ENCODE results near the gene ARHGAP6. TPM values are rescaled to one million over a fixed set of nuclear protein-coding genes. Genes with fewer than 3 reads are reported as not detected.
"Not testable (repeated sequence)": the region's sequence is repeated elsewhere in the genome, so short reads cannot be mapped to it uniquely, and the experiment has no call there.

The ARHGAP6 gene
- total RNA-seq, 1 donor from 2014 or later, result 5.1 TPM

DNA sequence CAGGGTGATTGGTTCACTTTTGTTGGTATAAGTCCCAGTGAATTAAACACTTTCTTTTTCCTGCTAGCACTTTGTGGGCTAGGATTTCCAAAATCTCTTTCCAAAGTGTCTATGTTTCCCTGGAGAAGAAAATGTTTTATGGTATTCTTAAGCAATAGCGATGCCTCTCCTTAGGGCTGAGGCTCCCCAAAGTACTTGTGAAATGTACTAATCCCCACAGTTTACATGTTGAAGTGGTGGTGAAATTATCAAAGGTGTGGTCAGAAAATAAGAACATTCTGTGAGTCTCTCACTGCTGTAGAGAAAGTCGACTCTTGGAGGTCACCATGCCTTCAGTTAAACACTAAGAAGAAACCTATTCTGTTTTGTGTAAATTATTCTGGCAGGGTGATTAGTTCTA lies 424.0 kb downstream of the ARHGAP6 start:
- DNase-seq (ENCODE audit: low spot score), result no peak

DNA sequence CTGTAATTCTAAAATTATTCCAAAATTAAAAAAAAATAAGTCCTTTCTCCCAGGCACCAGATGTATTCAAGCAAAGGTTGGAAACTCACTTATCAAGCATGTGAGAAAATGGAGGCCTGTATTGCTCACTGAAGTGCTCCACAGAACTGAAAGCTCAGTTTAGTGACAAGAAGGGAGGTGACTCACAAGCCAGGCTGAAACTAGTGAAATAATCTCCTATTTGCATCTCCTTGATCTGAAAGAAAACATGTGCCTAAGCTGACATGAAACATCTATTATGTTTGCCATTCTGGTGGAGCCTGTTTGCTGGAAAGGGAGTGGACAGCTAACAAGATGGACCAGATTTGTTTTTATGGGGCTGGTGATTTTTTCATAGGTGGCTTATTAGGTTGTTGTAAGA lies 426.5 kb downstream of the ARHGAP6 start:
- peak; percentile 57 for DNase-seq (ENCODE audit: low spot score)

DNA sequence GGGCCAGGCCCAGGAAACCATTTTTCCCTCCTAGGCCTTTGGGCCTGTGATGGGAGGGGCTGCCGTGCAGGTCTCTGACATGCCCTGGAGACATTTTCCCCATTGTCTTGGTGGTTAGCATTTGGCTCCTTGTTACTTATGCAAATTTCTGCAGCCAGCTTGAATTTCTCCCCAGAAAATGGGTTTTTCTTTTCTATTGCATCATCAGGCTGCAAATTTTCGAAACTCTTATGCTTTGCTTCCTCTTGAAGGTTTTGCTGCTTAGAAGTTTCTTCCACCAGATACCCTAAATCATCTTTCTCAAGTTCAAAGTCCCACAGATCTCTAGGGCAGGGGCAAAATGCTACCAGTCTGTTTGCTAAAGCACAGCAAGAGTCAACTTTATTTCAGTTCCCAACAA lies 430.3 kb downstream of the ARHGAP6 start:
- DNase-seq (ENCODE audit: low spot score), result not testable (repeated sequence)

DNA sequence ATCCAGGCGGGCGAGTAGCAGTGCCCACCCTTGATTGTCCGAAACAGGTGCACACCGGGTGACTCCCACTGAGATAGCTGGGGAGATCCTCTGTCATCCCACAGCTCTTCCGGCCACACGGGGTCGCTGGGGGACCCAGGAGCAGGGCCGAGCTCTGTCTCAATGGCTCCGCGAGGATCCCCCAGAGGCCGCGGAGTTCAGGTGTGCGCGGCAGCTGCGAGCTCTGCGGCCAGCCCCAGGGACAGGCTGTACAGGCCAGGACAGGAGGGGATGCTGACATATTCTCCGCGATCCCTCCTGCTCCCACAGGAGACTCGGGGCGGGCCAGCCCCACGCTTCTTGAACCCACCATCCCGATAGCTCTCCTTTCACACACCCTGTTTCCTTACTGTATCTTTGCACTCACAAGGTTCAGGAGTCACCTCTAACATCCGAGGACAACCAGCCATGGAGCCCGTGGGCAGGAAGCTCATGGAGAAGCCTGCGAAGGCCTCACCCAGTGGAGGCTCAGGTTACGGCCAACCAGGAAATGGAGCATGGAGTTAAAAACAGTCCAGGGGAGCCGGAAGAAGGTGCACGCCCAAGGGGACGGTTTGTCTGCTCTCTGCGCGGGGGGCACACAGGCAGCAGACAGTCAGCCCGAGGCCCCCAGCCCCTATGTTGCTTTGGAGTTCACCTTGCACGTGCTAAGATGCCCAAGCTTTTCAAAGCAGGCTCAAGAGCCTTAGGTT lies 450.4 kb downstream of the ARHGAP6 start:
- no peak for DNase-seq (ENCODE audit: low spot score)

DNA sequence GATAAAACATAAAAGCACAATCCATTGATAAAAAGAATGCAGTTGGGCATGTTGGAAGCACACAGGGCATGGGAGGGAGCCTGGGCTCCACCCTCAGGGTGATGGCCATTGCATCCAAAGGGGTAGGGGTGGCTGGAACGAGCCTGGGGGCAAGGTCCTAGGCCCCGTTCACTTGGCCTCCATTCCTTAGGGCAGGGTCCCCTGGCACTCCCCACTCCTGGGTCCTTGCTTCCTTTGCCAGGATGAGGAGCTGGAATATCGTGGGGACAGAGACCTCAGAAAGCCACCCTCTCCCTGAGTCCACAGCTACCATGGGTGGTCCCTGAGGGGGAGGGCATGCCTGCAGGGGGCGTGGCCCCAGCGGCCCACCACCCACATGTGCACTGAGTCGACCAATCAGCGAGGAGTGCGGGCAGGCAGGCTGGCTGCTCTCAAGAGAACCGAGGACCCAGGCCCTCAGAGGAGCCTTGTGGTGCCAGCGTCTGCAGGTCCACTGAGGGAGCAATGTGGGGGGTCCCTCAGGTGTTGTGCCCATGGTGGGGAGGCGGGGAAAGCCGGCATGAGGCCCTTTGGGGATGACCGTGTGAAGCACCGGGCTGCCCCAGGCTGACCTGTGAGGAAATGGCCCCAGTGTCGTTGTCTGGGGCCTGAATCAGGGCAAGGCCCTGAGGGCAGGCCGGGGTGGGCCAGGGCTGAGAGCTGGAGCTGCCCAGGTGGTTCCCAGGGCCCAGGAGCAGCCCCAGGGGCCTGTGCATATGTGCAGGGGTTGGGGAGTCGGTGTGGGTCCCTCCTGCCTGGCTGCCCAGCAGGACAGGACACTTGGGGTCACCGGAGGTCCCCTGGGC lies 451.2 kb downstream of the ARHGAP6 start:
- DNase-seq (ENCODE audit: low spot score), result no peak

DNA sequence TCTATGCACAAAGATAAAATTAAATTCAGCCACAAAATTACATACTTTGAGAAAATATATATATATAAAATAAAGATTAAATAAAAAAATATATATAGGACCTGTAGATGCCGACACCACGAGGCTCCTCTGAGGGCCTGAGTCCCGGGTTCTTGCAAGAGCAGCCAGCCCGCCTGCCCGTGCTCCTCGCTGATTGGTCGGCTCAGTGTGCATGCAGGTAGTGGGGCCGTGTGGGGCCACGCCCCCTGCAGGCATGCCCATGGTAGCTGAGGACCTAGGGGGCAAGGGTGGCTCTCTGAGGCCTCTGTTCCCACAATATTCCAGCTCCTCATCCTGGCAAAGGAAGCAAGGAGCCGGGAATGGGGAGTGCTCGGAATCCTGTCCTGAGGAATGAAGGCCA lies 453.0 kb downstream of the ARHGAP6 start:
- DNase-seq (ENCODE audit: low spot score), result no peak

DNA sequence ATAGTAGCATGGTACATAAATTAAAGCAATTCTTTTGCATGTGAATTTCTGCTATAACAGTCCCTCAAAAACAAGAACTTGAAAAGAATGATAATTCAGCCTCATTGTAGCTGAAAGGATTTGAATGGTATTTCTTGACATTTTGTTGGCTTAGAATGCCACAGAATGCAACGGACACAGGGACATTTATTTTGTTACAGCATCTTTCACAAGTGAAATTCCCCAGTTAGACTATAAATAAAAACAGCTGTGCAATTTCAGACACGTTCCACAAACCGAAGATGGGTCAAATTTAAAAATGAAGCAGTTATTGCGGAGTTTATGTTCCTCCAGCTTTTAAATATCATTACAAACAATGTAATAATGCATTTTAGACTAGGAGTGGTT lies 455.3 kb downstream of the ARHGAP6 start:
- no peak for DNase-seq (ENCODE audit: low spot score)

DNA sequence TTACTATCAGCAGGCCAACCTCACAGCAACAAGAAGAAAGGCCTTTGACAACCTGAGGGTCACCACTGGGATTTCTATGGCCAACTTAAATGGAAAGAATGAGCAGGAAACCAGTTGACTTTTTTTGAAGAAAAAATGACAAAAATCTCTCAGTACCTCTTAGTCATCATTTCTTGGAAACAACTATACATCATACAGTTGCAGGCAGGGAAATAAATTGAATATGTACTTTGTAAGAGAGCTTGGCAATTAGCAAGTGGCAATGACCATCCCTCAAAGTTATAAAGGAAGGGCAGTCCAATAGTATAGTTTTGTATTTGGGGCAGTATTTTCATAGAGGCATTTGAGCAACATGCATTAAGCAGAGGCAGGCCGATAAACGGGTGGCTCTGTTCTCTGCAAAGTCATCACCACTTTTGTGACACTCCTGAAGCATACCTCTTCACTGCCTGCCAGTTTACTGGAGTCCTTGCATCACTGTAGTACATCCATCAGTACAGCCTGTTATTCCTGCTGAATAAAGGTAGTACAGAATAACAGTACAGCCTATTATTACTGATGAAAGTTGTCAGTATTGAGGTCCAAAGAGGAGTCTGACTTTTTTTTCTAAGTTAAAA lies 455.8 kb downstream of the ARHGAP6 start:
- DNase-seq (ENCODE audit: low spot score), result no peak

DNA sequence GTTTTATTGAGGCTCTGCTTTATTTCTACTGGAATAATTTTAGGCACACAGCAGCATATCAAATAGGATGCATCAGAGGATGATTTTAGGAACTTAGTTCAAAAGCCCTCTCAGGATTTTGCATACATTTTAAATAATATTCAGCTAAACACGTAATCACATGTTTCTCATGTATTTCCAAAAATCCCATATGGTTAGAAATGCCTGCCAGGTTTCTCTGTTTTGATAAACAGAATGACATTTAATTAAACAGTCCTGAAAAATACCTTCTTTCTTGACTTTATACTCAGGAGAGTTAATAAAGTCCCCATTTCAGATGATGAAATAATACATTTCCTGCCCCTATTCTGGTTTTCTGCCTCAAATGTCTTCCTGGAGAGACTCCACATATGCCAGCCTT lies 459.0 kb downstream of the ARHGAP6 start:
- no peak for DNase-seq (ENCODE audit: low spot score)

DNA sequence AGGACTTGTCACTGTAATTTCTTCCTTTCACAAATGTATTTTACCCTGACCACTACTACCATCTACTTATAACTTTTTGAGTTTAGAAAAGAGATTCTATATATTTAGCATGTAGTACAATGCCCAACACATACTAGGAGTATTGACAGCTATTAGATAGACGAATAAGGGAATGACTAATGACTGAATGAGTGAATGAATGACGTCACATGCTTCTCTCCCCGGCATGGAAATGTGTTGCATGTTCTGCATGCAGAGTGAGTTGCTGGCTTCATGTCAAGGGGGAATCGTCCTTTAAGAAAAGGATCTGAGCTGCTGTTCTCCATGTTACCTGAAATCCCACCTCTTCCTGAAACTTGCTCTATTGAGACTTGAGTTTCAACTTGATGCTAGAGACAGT lies 459.9 kb downstream of the ARHGAP6 start:
- no peak for DNase-seq (ENCODE audit: low spot score)

DNA sequence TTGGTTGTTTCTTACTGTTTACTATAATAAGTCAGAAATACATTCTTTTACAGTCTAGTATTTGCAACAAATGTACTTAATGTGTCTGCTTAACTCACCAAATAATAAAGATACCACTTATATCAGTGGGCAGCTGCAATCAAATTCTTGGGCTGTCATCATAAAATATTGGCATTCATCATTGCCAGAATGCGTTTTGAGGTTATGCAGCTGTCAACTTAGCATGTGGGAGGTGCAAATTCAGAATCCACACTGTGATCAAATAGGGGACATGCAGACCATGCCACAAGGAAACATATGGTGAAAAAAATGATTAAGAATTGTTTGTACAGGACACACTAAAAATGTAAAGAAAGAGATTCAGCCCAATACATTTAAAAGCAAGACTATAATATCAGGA lies 468.0 kb downstream of the ARHGAP6 start:
- DNase-seq (ENCODE audit: low spot score), result no peak

DNA sequence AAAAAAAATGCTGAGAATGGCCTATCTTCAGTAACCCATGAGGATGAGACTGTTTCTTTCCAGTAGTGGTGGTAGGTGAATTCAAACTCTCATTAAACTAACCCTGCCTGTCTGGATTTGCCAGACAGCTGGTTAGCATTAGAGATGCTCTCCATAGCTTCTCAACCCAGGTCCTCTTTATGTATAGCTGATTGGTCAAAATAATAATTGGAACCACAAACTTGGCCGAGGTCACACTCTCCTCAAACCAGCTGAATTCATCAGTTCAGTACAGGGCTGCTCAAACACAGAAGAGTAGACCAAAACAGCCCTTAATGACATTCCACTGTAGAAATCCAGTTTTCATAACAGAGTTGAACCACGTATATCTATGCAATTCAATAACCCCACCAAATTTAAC lies 469.2 kb downstream of the ARHGAP6 start:
- no peak for DNase-seq (ENCODE audit: low spot score)

DNA sequence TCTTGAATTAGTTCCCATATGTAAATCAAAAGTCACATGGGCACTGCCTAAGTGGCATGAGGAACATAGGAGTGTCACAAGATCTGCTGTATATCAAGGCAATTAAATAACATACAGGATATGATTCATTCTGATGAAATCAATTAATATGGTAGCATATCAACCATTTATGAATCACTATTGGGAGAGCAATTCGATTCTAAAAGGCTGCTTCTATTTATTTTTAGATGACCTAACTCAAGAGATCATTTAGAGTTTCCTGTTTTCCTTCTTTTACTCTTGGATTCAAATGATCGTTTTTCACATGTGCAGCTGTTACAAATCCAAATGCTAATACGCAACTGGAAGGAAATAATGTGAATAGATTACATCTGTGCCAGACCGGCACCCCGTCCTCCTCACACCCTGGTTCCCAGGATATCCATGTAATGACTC lies 472.7 kb downstream of the ARHGAP6 start:
- no peak for DNase-seq (ENCODE audit: low spot score)

DNA sequence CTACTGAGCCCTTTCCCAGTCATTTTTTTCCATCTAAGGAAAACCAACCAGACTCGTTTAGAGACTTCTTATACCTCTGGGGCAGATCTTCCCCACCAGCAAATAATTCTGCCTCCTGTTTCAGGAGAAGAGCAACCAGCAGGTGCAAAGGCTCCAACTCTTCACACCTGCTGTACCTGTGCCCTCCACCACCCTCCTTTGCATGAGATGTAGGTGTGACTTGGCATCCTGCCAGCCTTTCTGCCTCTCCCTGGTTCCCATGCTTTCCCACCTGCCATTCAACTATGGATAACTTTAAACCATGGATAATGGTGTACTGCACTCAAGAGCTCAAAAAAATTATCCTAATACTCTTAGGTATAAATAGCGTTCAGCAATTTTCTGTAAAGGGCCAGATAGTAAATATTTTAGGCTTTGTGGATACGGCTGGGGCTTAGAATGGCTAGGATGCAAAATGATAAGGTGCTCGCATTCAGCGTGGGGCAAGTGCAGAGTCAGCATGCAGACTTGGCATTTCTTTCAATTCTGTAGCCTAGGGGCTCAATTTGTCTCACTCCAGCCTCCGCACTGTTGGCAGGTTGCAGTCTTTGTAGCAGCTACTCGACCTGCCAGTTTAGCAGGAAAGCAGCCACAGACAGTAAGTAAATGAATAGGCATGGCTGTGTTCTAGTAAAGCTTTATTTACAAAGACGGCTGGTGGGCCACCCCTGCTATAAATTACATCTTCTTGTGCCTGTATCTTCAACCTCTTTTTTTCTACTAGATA lies 474.8 kb downstream of the ARHGAP6 start:
- peak; percentile 10 for DNase-seq (ENCODE audit: low spot score)

DNA sequence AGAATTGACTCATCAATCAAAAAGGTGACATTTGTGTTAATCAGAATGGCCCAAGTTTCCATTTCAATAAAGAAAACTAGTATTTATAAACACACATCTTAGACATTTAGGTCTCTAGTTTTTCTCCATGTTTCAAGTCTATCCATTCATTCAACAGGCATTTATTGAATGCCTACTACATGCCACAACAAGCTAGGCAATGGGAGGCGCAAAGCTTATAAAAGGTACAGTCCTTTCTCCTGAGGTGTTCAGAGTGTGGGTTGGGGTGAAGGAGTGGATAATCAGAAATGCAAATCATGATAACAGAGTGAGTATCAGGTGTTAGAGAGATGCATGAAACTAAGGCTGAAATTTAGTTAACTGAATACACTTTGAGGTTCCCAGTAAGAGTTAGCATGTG lies 476.6 kb downstream of the ARHGAP6 start:
- DNase-seq (ENCODE audit: low spot score), result no peak

DNA sequence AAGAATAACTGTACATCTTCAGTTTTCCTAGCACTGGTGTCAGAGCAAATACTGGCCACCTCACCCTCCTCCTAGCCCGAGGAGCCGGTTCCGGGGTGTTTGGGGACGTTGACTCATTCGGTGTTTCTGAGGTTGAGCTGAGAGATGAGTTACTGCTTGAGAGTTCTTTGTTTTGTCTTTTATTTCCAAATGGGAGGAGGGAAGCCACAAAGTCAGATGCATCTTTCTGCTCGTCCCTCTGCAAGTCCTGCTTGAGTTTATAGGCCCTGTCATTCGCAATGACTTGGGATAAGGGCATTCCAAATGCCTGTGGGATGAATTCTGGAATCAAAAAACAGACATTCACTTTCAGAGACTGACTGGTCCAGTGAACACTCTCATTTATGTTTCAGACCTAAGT lies 477.1 kb downstream of the ARHGAP6 start:
- DNase-seq (ENCODE audit: low spot score), result no peak

DNA sequence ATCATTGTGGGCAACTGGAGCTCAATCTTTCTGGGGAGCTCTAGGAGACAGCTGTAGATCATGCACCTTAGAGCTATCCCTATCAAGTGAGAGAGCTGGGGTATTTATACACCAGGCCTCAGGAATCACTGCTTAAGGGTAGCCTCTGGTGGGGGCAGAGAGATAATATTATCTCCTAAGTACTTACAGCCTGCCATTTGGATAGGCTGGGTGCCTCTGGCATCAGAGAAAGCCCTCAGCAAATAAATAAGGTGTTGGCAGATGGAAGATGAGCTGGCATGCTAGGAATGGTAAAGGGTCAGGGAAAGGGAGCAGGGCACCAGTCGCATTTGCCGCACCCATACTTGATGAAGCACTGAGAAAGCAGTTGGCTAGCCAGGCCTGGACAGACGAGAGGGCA lies 478.7 kb downstream of the ARHGAP6 start:
- no peak for DNase-seq (ENCODE audit: low spot score)

DNA sequence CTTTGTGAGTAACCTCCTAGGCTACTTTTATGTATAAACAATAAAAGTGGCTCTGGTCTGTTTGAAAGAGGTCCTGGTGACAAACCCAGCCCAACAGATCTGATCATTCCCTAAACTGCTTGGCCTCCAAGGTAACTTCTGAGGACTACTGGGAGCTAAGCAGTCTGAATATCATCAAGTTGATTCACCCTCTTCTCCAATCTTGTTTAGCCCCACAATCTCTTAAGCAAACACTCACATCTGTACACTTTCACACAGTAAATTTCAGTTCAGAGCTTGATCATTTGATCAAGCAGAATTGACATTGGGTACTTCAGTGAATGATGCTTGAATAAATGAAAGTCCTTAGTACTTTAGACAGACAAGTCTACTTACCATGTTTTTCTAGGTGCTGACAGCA lies 479.9 kb downstream of the ARHGAP6 start:
- DNase-seq (ENCODE audit: low spot score), result no peak

DNA sequence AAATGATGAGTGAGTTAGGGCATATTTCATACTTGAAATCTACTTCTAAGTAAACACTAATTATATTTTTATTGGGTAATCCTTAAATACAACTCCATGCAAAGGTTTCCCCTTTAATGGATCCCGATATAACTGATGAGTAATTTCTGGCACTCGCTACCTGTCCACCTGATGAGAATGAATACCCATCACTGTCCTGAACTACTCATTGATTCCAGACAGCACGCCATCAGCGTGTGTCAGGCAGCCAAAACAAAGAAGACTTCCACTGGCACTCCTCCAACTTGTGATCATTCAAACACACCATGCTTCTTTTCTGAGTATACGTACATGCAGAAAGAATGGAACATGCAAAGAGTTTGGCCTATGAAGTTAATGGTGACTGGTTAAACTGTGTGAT lies 485.1 kb downstream of the ARHGAP6 start:
- no peak for DNase-seq (ENCODE audit: low spot score)

DNA sequence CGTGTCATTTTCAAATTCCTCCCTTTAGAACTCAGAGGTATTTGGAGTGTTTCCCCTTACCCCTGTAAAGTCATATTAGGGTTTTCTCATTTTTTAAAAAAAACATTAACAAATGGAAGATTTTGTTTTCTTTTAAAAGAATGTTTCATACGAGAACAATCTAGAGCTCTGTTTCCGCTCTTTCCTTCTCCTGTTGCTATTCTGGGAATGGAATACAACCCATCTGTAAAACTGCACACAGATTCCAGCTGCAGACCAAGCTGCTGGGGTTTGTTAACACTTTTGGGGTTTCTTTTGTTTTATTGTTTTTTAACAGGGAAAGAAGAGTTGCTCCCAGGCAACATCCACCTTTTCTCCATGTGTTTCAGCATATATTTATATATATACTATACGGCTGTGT lies 493.3 kb downstream of the ARHGAP6 start:
- no peak for DNase-seq (ENCODE audit: low spot score)

DNA sequence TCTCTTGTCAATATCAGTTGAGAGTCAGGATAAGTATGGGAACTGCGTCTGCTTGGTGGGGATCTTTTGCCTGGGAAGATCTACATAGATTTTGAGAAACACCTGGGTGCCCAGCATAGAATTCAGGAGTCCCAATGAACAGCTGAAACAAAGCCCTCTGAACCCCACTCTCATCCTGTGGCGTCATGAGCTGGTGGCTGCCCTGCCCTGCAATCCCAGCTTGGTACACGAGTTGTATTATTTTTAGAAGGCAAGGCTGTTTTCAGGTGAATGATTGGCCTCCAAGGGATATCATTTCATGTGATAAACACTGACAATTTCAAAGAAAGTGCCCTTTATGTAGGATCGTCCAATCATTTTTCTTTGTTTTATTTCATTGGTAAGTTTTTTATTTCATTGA lies 493.8 kb downstream of the ARHGAP6 start:
- no peak for DNase-seq (ENCODE audit: low spot score)

DNA sequence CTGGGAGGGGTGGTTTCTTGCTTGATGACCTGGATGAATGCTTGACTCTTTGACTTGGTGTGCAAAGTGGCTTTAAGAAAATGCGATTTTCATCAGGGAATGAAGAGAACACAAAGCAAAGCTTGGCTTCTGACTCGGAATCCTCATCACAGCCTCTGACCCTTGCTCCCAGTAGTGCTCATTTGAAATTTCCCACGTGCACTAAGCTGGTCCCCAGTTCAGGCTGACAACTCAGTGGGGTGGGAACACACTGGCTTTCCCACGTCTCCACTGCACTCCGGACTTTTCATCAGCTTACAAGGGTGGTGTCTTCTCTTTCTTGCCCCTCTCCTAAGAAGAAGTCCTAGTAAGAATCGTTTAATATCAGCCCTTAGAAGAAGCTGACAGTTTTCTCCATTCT lies 501.3 kb downstream of the ARHGAP6 start:
- no peak for DNase-seq (ENCODE audit: low spot score)
